ENCODE measurements around the gene STXBP3. TPM values are rescaled to one million over a fixed set of nuclear protein-coding genes. Genes with fewer than 3 reads are reported as not detected.

STXBP3 gene
- total and polyA plus RNA-seq, 9 of the 15 experiments (the other 6 are each of a cell fraction or from before 2014, with no cell fraction given), result 32.5 to 52.5 (median 39.2) TPM

DNA sequence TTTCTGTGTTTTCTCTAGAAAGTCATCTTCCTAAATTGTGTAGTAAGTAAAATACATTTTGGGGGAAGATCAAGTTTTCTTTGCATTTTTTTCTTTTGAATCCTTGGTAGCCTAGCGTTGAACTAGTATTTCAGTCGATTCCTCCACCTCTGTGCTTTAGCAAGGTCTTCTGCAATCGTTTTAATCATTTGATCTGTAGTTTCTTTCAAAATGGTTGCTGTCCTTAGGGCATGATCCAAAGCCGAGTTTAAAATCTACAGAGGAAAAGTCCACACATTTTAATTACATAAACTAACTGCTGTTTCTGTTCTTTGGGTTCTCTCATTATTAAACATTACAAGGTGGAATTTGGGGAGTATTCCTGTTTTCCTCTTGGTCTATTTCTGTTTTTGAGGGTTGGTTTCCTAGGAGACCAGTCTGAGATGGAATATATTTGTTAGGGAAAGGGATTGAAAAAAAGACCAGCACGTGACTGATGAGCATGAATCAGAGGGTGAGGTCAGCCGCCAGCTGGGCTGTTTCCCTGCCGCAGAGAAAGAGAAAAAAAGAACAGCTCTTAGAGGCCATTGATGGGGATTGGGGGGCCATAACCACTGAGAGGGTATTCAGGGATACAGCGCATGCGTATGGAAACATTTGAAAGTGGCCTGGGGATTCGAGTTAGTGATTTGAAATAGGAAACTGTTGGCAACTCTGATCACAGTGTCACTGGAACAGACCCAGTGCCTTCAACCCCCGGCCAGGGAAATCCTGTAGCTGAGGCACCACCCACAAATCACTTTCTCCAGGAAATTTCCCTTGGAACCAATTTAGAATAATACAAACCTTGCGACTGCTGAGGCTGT is 69.8 kb downstream of the STXBP3 start (continued):
- TF ChIP-seq, protein P1, sequence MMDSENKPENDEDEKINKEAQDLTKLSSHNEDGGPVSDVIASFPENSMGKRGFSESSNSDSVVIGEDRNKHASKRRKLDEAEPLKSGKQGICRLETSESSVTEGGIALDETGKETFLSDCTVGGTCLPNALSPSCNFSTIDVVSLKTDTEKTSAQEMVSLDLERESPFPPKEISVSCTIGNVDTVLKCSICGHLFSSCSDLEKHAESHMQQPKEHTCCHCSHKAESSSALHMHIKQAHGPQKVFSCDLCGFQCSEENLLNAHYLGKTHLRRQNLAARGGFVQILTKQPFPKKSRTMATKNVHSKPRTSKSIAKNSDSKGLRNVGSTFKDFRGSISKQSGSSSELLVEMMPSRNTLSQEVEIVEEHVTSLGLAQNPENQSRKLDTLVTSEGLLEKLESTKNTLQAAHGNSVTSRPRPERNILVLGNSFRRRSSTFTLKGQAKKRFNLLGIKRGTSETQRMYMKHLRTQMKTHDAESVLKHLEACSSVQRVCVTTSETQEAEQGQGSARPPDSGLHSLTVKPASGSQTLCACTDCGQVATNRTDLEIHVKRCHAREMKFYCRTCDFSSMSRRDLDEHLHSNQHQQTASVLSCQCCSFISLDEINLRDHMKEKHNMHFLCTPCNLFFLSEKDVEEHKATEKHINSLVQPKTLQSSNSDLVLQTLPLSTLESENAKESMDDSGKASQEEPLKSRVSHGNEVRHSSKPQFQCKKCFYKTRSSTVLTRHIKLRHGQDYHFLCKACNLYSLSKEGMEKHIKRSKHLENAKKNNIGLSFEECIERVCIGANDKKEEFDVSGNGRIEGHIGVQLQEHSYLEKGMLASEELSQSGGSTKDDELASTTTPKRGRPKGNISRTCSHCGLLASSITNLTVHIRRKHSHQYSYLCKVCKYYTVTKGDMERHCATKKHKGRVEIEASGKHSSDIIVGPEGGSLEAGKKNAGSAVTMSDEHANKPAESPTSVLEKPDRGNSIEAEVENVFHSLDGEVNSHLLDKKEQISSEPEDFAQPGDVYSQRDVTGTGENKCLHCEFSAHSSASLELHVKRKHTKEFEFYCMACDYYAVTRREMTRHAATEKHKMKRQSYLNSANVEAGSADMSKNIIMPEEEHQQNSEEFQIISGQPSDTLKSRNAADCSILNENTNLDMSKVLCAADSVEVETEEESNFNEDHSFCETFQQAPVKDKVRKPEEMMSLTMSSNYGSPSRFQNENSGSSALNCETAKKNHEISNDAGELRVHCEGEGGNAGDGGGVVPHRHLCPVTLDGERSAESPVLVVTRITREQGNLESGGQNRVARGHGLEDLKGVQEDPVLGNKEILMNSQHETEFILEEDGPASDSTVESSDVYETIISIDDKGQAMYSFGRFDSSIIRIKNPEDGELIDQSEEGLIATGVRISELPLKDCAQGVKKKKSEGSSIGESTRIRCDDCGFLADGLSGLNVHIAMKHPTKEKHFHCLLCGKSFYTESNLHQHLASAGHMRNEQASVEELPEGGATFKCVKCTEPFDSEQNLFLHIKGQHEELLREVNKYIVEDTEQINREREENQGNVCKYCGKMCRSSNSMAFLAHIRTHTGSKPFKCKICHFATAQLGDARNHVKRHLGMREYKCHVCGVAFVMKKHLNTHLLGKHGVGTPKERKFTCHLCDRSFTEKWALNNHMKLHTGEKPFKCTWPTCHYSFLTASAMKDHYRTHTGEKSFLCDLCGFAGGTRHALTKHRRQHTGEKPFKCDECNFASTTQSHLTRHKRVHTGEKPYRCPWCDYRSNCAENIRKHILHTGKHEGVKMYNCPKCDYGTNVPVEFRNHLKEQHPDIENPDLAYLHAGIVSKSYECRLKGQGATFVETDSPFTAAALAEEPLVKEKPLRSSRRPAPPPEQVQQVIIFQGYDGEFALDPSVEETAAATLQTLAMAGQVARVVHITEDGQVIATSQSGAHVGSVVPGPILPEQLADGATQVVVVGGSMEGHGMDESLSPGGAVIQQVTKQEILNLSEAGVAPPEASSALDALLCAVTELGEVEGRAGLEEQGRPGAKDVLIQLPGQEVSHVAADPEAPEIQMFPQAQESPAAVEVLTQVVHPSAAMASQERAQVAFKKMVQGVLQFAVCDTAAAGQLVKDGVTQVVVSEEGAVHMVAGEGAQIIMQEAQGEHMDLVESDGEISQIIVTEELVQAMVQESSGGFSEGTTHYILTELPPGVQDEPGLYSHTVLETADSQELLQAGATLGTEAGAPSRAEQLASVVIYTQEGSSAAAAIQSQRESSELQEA (IDR thresholded peaks at IDR 0.05; ENCODE audit: low read depth), result no peak
- TF ChIP-seq RAD51 (IDR thresholded peaks at IDR 0.05; ENCODE audit: borderline replicate concordance, low read depth) (peak; percentile 90), JUN (IDR thresholded peaks at IDR 0.05; ENCODE audit: borderline replicate concordance, low read depth, low read length) (peak; percentile 94), JUN (CRISPR knock-in tag; IDR thresholded peaks at IDR 0.05; ENCODE audit: borderline replicate concordance) (no peak), NELFE (IDR thresholded peaks at IDR 0.05; ENCODE audit: insufficient read depth, insufficient read length) (no peak), HCFC1 (IDR thresholded peaks at IDR 0.05; ENCODE audit: low read depth, low read length) (no peak), ZNF140 (CRISPR knock-in tag; IDR thresholded peaks at IDR 0.05) (no peak), SIRT6 (IDR thresholded peaks at IDR 0.05; ENCODE audit: low read depth, low read length) (no peak), ZNF668 (CRISPR knock-in tag; IDR thresholded peaks at IDR 0.05) (no peak), CEBPB (tag; IDR thresholded peaks at IDR 0.05) (no peak), JUNB (CRISPR knock-in tag; conservative IDR thresholded peaks at IDR 0.05) (no peak)
- TF ChIP-seq, protein P2, sequence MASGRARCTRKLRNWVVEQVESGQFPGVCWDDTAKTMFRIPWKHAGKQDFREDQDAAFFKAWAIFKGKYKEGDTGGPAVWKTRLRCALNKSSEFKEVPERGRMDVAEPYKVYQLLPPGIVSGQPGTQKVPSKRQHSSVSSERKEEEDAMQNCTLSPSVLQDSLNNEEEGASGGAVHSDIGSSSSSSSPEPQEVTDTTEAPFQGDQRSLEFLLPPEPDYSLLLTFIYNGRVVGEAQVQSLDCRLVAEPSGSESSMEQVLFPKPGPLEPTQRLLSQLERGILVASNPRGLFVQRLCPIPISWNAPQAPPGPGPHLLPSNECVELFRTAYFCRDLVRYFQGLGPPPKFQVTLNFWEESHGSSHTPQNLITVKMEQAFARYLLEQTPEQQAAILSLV (tag; IDR thresholded peaks at IDR 0.05), result no peak
- TF ChIP-seq, protein P3, sequence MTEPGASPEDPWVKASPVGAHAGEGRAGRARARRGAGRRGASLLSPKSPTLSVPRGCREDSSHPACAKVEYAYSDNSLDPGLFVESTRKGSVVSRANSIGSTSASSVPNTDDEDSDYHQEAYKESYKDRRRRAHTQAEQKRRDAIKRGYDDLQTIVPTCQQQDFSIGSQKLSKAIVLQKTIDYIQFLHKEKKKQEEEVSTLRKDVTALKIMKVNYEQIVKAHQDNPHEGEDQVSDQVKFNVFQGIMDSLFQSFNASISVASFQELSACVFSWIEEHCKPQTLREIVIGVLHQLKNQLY (CRISPR knock-in tag; conservative IDR thresholded peaks at IDR 0.05), result no peak
